HAP-1 (cell line): ENCODE data around the gene LCNL1.

ENCODE experiments used
- DNase-seq, 2 experiments: peaks; one replicate each; pipeline ENCODE4 v3.0.0-alpha.2; 2016 to 2020; ENCODE audit warnings: low spot score in 2 of 2
- H3K27me3 ChIP-seq: fragments of 250-450 bp; sonication (Bioruptor Pico); 2 replicates; pipeline ENCODE4 v1.5.1; 2020; ENCODE audit warnings: low read depth, mild to moderate bottlenecking, moderate library complexity
- H3K36me3 ChIP-seq: fragments of 250-450 bp; sonication (Bioruptor Pico); replicated peaks from 2 replicates; pipeline ENCODE4 v1.5.1; 2020; ENCODE audit warnings: mild to moderate bottlenecking
- H3K4me1 ChIP-seq: fragments of 250-450 bp; sonication (Bioruptor Pico); 2 replicates; pipeline ENCODE4 v1.5.1; 2020; ENCODE audit warnings: mild to moderate bottlenecking
- H3K4me3 ChIP-seq: fragments of 250-450 bp; sonication (Bioruptor Pico); 2 replicates; pipeline ENCODE4 v1.5.1; 2020; ENCODE audit warnings: mild to moderate bottlenecking, moderate library complexity
- H3K9me3 ChIP-seq: fragments of 250-450 bp; sonication (Bioruptor Pico); 2 replicates; pipeline ENCODE4 v1.5.1; 2020; ENCODE audit warnings: mild to moderate bottlenecking, moderate library complexity
- in situ Hi-C: fragments of 300-500 bp; cut with MboI; formaldehyde crosslinking; loops from 3 replicates; pipeline ENCODE4 v1.14.3; 2020; ENCODE audit warnings: low sequenced_read_pairs, inconsistent platforms, mixed read lengths

LCNL1 gene

GRCh38 chr9:136982232-136983051 is at the start of gene LCNL1:
Gene LCNL1, plus strand, starts transcription at chr9:136982993. Its CDS starts 594 bp downstream, at chr9:136983587.
- Histone ChIP-seq H3K36me3 (no peaks in the 10 kb centered on the region), H3K4me3 (no peak within 1 kb of the TSS), H3K9me3 (no peaks in the 10 kb centered on the region), H3K4me1 (no peaks in the 10 kb centered on the region), H3K27me3 (no peaks in the 10 kb centered on the region; the same call in 1 of the 2 replicates)
- DNase-seq = no peak
- in situ Hi-C loops = no loop called here

GRCh38 chr9:136934277-136934676 is 48.5 kb upstream of the LCNL1 start:
- in situ Hi-C loops = no loop called here
- DNase-seq = no peak
- H3K4me3 ChIP-seq = no peak overlapping the region
- peaks cover 21% of the 10 kb centered on the region for H3K36me3 ChIP-seq
- H3K4me1 ChIP-seq = no peaks in the 10 kb centered on the region
- H3K27me3 ChIP-seq = no peaks in the 10 kb centered on the region
- H3K9me3 ChIP-seq = peaks cover 2% of the 10 kb centered on the region; the same call in 1 of the 2 replicates

GRCh38 chr9:136935651-136936050 is 47.1 kb upstream of the LCNL1 start:
- in situ Hi-C loops = no loop called here
- Histone ChIP-seq H3K36me3 (peaks cover 26% of the 10 kb centered on the region), H3K27me3 (no peaks in the 10 kb centered on the region), H3K4me1 (no peaks in the 10 kb centered on the region), H3K4me3 (no peak overlapping the region), H3K9me3 (peaks cover 2% of the 10 kb centered on the region; the same call in 1 of the 2 replicates)
- no peak for DNase-seq

- Histone ChIP-seq H3K4me3 (no peak overlapping the region), H3K9me3 (peaks cover 2% of the 10 kb centered on the region; the same call in 1 of the 2 replicates), H3K36me3 (peaks cover 28% of the 10 kb centered on the region), H3K4me1 (no peaks in the 10 kb centered on the region), H3K27me3 (no peaks in the 10 kb centered on the region)
- DNase-seq = no peak
- in situ Hi-C loops = no loop called here
These were observed 46.1 kb upstream of the LCNL1 start for GRCh38 chr9:136936645-136937170.

GRCh38 chr9:136937186-136938001 is 45.4 kb upstream of the LCNL1 start:
- Histone ChIP-seq H3K27me3 (no peaks in the 10 kb centered on the region), H3K9me3 (no peaks in the 10 kb centered on the region), H3K4me3 (no peak overlapping the region), H3K4me1 (no peaks in the 10 kb centered on the region), H3K36me3 (peaks cover 32% of the 10 kb centered on the region)
- in situ Hi-C loops = no loop called here
- DNase-seq = no peak

- Histone ChIP-seq H3K4me1 (no peaks in the 10 kb centered on the region), H3K4me3 (no peak overlapping the region), H3K27me3 (no peaks in the 10 kb centered on the region), H3K36me3 (peaks cover 38% of the 10 kb centered on the region), H3K9me3 (no peaks in the 10 kb centered on the region)
- DNase-seq = no peak
- in situ Hi-C loops = no loop called here
These were observed 43.3 kb upstream of the LCNL1 start for GRCh38 chr9:136939431-136939995.

GRCh38 chr9:136939996-136940525 is 42.7 kb upstream of the LCNL1 start:
- Histone ChIP-seq H3K27me3 (no peaks in the 10 kb centered on the region), H3K9me3 (no peaks in the 10 kb centered on the region), H3K4me1 (peaks cover 3% of the 10 kb centered on the region; the same call in 1 of the 2 replicates), H3K36me3 (peaks cover 38% of the 10 kb centered on the region), H3K4me3 (no peak overlapping the region)
- no peak for DNase-seq
- in situ Hi-C loops = no loop called here

- Histone ChIP-seq H3K4me3 (no peak overlapping the region), H3K27me3 (no peaks in the 10 kb centered on the region), H3K4me1 (peaks cover 3% of the 10 kb centered on the region; the same call in 1 of the 2 replicates), H3K9me3 (no peaks in the 10 kb centered on the region), H3K36me3 (peaks cover 38% of the 10 kb centered on the region)
- no peak for DNase-seq
- in situ Hi-C loops = no loop called here
These were observed 42.1 kb upstream of the LCNL1 start for GRCh38 chr9:136940526-136941230.

GRCh38 chr9:136941231-136942111 is 41.3 kb upstream of the LCNL1 start:
- in situ Hi-C loops = no loop called here
- no peaks in the 10 kb centered on the region for H3K9me3 ChIP-seq

GRCh38 chr9:136942112-136942880 is 40.5 kb upstream of the LCNL1 start:
- Histone ChIP-seq H3K36me3 (peaks cover 38% of the 10 kb centered on the region), H3K27me3 (no peaks in the 10 kb centered on the region), H3K4me3 (no peak overlapping the region), H3K4me1 (peaks cover 3% of the 10 kb centered on the region; the same call in 1 of the 2 replicates), H3K9me3 (no peaks in the 10 kb centered on the region)
- DNase-seq = no peak
- in situ Hi-C loops = no loop called here

More at GRCh38 chr9:136941231-136942111, 41.3 kb upstream of the LCNL1 start:
- Histone ChIP-seq H3K4me1 (peaks cover 3% of the 10 kb centered on the region; the same call in 1 of the 2 replicates), H3K4me3 (no peak overlapping the region), H3K27me3 (no peaks in the 10 kb centered on the region), H3K36me3 (peaks cover 38% of the 10 kb centered on the region)
- no peak for DNase-seq

- Histone ChIP-seq H3K36me3 (peaks cover 38% of the 10 kb centered on the region), H3K4me3 (peak overlapping the region; percentile 78), H3K4me1 (peaks cover 6% of the 10 kb centered on the region), H3K27me3 (no peaks in the 10 kb centered on the region), H3K9me3 (no peaks in the 10 kb centered on the region)
- no peak for DNase-seq
- in situ Hi-C loops = no loop called here
These were observed 39.9 kb upstream of the LCNL1 start for GRCh38 chr9:136942881-136943230.
